ENCODE data around the gene ADAMTS17.
"Not testable (repeated sequence)": the region's sequence is repeated elsewhere in the genome, so short reads cannot be mapped to it uniquely, and the experiment has no call there.

ADAMTS17 gene

DNA sequence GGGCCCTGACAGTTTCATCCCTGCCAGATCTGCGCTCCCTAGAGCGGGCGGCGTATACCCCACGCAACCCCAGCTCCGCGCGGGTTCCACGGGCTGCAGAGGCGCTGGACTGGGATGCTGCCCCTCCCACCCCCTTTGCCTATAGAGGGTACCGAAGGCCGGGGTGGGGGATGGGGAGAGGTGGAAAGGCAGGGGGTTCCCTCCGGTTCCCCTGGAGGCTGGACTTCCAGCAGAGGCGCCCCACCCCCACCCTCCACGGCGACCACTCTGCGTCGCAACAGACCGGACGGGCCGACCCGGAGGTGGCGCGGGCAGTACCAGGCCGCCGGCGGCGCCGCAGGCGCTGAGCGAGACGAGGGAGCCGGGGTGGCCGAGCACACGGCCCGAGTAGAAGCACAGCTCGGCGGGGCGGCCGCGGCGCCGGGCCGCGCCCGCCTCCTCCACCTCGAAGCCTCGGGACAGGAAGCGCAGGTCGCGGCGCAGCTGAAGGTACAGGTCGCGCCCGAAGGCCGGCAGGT is 995 bp downstream of the ADAMTS17 start:
- TF ChIP-seq, protein P1, sequence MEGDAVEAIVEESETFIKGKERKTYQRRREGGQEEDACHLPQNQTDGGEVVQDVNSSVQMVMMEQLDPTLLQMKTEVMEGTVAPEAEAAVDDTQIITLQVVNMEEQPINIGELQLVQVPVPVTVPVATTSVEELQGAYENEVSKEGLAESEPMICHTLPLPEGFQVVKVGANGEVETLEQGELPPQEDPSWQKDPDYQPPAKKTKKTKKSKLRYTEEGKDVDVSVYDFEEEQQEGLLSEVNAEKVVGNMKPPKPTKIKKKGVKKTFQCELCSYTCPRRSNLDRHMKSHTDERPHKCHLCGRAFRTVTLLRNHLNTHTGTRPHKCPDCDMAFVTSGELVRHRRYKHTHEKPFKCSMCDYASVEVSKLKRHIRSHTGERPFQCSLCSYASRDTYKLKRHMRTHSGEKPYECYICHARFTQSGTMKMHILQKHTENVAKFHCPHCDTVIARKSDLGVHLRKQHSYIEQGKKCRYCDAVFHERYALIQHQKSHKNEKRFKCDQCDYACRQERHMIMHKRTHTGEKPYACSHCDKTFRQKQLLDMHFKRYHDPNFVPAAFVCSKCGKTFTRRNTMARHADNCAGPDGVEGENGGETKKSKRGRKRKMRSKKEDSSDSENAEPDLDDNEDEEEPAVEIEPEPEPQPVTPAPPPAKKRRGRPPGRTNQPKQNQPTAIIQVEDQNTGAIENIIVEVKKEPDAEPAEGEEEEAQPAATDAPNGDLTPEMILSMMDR (IDR thresholded peaks at IDR 0.05; ENCODE audit: control extremely low read depth, extremely low read depth, low read depth, missing control alignments), result no peak
- POLR2A ChIA-PET, result no interaction called here
- DNase-seq (ENCODE audit: extremely low spot score), result no peak
- CTCF ChIA-PET, result interaction anchor here (6.0 kb wide), 1 partner anchor 9 kb away, joined by 77 read pairs; no protein-coding TSS in a partner anchor

DNA sequence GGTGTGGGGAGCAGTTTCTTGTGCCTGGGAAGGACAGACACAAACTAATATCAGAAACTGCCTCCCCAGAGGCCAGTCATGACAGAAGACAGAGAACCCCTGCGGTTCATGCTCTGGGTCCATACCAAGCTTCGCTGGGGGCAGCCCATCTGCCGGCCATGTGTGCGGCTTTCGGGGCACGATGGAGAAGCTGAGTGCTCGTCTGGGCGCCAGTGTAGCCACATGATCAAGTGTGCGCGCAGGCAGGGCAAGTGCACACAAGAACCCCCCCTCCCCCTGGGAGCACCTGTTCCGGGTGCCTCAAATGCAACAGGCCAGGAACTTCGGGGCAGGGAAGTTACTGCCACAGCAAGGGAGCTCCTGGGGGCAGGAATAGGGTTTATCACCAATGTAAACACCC is 1.8 kb downstream of the ADAMTS17 start:
- TF ChIP-seq, protein P1 (IDR thresholded peaks at IDR 0.05; ENCODE audit: control extremely low read depth, extremely low read depth, low read depth, missing control alignments), result no peak
- no peak for DNase-seq (ENCODE audit: extremely low spot score)
- ChIA-PET CTCF (interaction anchor here (1.3 to 6.0 kb wide), 3 partner anchors 9 to 411 kb away, joined by 3 to 77 read pairs (median 13); no protein-coding TSS in a partner anchor), POLR2A (no interaction called here)

DNA sequence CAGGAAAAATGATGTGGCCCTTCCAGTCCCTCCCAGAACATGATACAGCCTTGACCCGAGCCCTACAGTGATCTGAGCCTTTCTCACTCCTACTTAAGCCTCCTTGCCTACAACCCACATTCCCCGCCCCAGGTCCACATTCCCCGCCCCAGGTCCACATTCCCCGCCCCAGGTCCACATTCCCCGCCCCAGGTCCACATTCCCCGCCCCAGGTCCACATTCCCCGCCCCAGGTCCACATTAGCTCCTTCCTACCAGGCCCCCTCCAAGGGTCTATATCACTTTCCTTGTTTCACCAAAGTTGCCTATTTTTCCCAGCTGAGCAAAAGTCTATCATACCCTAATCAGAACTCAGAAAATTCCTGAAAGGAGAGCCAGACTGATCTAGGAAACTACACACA is 2.3 kb downstream of the ADAMTS17 start:
- POLR2A ChIA-PET; DNase-seq (ENCODE audit: extremely low spot score): not testable (repeated sequence)
- CTCF ChIA-PET, result interaction anchor here (1.2 to 6.0 kb wide), 6 partner anchors 9 to 1067 kb away, joined by 3 to 77 read pairs (median 5); no protein-coding TSS in a partner anchor

DNA sequence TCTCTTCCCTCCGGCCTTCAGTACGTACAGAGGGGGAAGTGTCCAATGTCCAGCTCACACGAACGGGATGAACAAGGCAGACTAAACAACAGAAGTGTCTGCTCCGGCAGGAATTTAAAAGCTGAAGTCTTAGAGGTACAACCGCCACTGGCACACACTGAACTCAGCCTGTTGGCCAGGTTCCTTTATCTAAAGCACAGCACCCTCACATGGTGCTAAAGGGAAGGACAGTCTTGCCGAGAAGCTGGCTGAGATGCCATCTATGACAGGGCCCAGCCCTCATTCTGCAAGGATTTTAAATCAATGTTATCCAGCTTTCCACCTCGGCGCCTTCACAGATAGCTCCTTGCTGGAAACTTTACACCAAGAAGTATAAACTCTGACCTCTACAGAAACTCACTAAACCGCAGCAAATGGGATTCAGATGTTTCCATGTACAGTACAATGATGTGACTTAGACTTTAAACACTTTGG is 2.8 kb downstream of the ADAMTS17 start:
- ChIA-PET POLR2A (no interaction called here), CTCF (interaction anchor here (1.2 to 6.0 kb wide), 6 partner anchors 9 to 1067 kb away, joined by 3 to 77 read pairs (median 5); no protein-coding TSS in a partner anchor)
- no peak for DNase-seq (ENCODE audit: extremely low spot score)
- TF ChIP-seq, protein P1 (IDR thresholded peaks at IDR 0.05; ENCODE audit: control extremely low read depth, extremely low read depth, low read depth, missing control alignments), result peak; percentile 27

DNA sequence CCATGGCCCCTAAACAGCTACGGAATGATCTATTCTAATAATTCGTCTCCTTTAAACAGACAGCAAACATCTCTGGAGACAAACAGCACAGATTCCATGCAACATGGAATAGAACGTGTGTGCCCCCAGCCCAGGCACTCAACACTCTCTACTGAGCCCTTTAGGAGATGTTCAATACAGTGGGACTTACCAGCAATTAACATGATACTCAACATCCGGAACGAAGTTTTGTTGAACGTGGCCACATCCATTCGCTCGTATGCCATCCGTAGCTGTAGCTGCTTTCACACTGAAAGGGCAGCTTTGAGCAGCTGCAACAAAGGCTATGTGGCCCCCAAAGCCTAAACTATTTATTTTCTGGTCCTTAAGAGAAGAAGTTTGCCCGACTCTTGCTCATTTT is 3.5 kb downstream of the ADAMTS17 start:
- CTCF ChIA-PET, result interaction anchor here (1.1 to 6.0 kb wide), 7 partner anchors 8 to 1066 kb away, joined by 3 to 77 read pairs (median 4); no protein-coding TSS in a partner anchor
- TF ChIP-seq, protein P1 (IDR thresholded peaks at IDR 0.05; ENCODE audit: control extremely low read depth, extremely low read depth, low read depth, missing control alignments), result no peak
- no peak for DNase-seq (ENCODE audit: extremely low spot score)
- POLR2A ChIA-PET, result no interaction called here

DNA sequence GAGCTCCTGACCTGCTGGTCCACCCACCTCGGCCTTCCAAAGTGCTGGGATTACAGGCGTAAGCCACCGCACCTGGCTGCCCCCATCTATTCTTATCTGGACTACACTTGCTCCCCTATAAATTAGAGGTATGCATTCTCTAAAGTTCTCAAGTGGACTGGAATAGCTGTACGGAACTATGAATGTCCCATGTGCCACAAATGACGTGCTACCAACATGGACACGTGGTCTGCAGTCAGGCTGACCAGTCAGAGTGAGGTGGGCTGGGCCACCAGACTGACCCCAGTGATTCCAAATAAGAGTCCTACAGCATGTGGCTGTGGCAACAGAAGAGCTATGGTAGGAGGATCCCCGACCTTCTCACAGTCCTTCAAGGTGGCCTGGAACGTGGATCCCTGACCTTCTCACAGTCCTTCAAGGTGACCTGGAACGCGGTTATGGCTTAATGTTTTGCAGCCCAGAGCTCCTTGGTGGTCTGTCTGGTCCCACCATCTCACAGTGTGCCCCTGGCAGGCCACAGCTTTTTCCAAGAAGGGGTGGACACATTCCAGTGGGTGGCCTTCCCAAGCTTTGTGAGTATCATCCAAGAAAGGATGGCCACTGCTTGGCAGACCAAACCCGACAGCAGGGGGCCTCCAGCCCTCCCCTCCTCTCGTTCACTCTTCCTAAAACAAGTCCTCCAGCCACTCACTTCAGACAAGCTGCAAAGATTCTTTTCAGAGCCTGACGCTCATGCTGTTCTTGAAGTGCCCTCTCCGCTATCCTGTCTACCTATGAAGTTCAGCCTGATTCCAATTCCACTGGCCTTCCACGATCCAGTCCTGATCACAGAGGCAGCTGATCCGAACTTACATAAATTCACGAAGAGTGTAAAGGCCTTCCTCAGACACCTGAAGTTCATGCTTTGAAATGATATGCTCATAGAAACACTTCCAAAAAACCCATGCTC is 4.4 kb downstream of the ADAMTS17 start:
- ChIA-PET CTCF (interaction anchor here (1.1 to 6.0 kb wide), 4 partner anchors 12 to 408 kb away, joined by 3 to 77 read pairs (median 8); no protein-coding TSS in a partner anchor), POLR2A (no interaction called here)
- TF ChIP-seq, protein P1 (IDR thresholded peaks at IDR 0.05; ENCODE audit: control extremely low read depth, extremely low read depth, low read depth, missing control alignments), result no peak
- no peak for DNase-seq (ENCODE audit: extremely low spot score)

Measured in GM10248 (cell line).